ENCODE results near the gene OSBP2. TPM values are rescaled to one million over a fixed set of nuclear protein-coding genes. Genes with fewer than 3 reads are reported as not detected.

OSBP2 gene
- total and polyA plus RNA-seq, 2 experiments from 2014 or later: 2.1 to 2.9 TPM

- no peak overlapping the region for H2AFZ ChIP-seq
- no peaks in the 10 kb centered on the region for H3K9me2 ChIP-seq (ENCODE audit: insufficient read depth)
- H3K9me3 Mint-ChIP-seq: no peaks in the 10 kb centered on the region; the same call in 2 of the 3 replicates
- H3K4me1 ChIP-seq (ENCODE audit: insufficient read depth): peaks cover 7% of the 10 kb centered on the region
- no peak for TF ChIP-seq ZNF114 (CRISPR knock-in tag; IDR thresholded peaks at IDR 0.05)
- TF ChIP-seq EZH2 (IDR thresholded peaks at IDR 0.05; ENCODE audit: low read depth, unreplicated experiment): no peak
- TF ChIP-seq STAT1 (IDR thresholded peaks at IDR 0.05; ENCODE audit: unreplicated experiment): no peak
- TF ChIP-seq ETS1 (IDR thresholded peaks at IDR 0.05): no peak
- TF ChIP-seq, protein P1, sequence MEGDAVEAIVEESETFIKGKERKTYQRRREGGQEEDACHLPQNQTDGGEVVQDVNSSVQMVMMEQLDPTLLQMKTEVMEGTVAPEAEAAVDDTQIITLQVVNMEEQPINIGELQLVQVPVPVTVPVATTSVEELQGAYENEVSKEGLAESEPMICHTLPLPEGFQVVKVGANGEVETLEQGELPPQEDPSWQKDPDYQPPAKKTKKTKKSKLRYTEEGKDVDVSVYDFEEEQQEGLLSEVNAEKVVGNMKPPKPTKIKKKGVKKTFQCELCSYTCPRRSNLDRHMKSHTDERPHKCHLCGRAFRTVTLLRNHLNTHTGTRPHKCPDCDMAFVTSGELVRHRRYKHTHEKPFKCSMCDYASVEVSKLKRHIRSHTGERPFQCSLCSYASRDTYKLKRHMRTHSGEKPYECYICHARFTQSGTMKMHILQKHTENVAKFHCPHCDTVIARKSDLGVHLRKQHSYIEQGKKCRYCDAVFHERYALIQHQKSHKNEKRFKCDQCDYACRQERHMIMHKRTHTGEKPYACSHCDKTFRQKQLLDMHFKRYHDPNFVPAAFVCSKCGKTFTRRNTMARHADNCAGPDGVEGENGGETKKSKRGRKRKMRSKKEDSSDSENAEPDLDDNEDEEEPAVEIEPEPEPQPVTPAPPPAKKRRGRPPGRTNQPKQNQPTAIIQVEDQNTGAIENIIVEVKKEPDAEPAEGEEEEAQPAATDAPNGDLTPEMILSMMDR (conservative IDR thresholded peaks at IDR 0.05; ENCODE audit: low read depth in 2 of 2): no peak
- no peak for TF ChIP-seq CREB1 (CRISPR knock-in tag; IDR thresholded peaks at IDR 0.05; ENCODE audit: low read depth)
- TF ChIP-seq JUNB (IDR thresholded peaks at IDR 0.05; ENCODE audit: unreplicated experiment): no peak
- no peak overlapping the region for H3K4me3 ChIP-seq
- H3K27ac Mint-ChIP-seq: no peak overlapping the region
- ATAC-seq (no peak), DNase-seq (ENCODE audit: low spot score) (no peak)
- H3K27ac ChIP-seq (ENCODE audit: low read depth): no peak overlapping the region
- no peaks in the 10 kb centered on the region for H3K79me2 ChIP-seq (replicated peaks; ENCODE audit: insufficient read depth)
- H3K4me3 Mint-ChIP-seq: no peak overlapping the region
- H3K27me3 Mint-ChIP-seq (ENCODE audit: insufficient read depth, low read depth, poor library complexity): peaks cover 4% of the 10 kb centered on the region
- H3K4me2 ChIP-seq: no peak overlapping the region
- H3K36me3 Mint-ChIP-seq (ENCODE audit: low read depth): peaks cover 7% of the 10 kb centered on the region; the same call in 2 of the 3 replicates
- H3K27me3 ChIP-seq (ENCODE audit: insufficient read depth): peaks cover 5% of the 10 kb centered on the region; the same call in 1 of the 2 replicates
- H3K4me1 Mint-ChIP-seq: peaks cover 8% of the 10 kb centered on the region
- peaks cover 6% of the 10 kb centered on the region; the same call in 1 of the 2 replicates for H3F3A ChIP-seq (replicated peaks; ENCODE audit: low read depth)
- H4K20me1 ChIP-seq (replicated peaks; ENCODE audit: insufficient read depth): no peaks in the 10 kb centered on the region
- H3K36me3 ChIP-seq (ENCODE audit: insufficient read depth): no peaks in the 10 kb centered on the region
Observed at GRCh38 chr22:30662040-30662439, 32.6 kb upstream of the OSBP2 start.

GRCh38 chr22:30664798-30665197 lies 29.9 kb upstream of the OSBP2 start:
- H4K20me1 ChIP-seq (replicated peaks; ENCODE audit: insufficient read depth): no peaks in the 10 kb centered on the region
- peaks cover 20% of the 10 kb centered on the region for H3K27me3 ChIP-seq (ENCODE audit: insufficient read depth)
- no peaks in the 10 kb centered on the region for H3K36me3 ChIP-seq (ENCODE audit: insufficient read depth)
- H3K27ac ChIP-seq (ENCODE audit: low read depth): no peak overlapping the region
- H3K9me2 ChIP-seq (ENCODE audit: insufficient read depth): no peaks in the 10 kb centered on the region
- peaks cover 16% of the 10 kb centered on the region for H3K4me1 ChIP-seq (ENCODE audit: insufficient read depth)
- no peak overlapping the region for H3K4me3 Mint-ChIP-seq
- no peak overlapping the region for H3K27ac Mint-ChIP-seq
- no peak overlapping the region for H3K4me3 ChIP-seq
- peaks cover 3% of the 10 kb centered on the region; the same call in 1 of the 3 replicates for H3K9me3 Mint-ChIP-seq
- peaks cover 10% of the 10 kb centered on the region; the same call in 1 of the 2 replicates for H3F3A ChIP-seq (replicated peaks; ENCODE audit: low read depth)
- H2AFZ ChIP-seq: no peak overlapping the region
- peaks cover 14% of the 10 kb centered on the region for H3K27me3 Mint-ChIP-seq (ENCODE audit: insufficient read depth, low read depth, poor library complexity)
- H3K4me2 ChIP-seq: no peak overlapping the region
- no peaks in the 10 kb centered on the region for H3K79me2 ChIP-seq (replicated peaks; ENCODE audit: insufficient read depth)
- ATAC-seq (no peak), DNase-seq (ENCODE audit: low spot score) (no peak)
- peaks cover 15% of the 10 kb centered on the region for H3K4me1 Mint-ChIP-seq
- 0 out of 3 replicates have a peak, but pooled peaks cover under 1% of the 10 kb centered on the region for H3K36me3 Mint-ChIP-seq (ENCODE audit: low read depth)
- TF ChIP-seq CREB1 (CRISPR knock-in tag; IDR thresholded peaks at IDR 0.05; ENCODE audit: low read depth): no peak
- TF ChIP-seq, protein P1 (conservative IDR thresholded peaks at IDR 0.05; ENCODE audit: low read depth in 2 of 2): no peak
- no peak for TF ChIP-seq ZNF462 (CRISPR knock-in tag; IDR thresholded peaks at IDR 0.05)
- no peak for TF ChIP-seq STAT1 (IDR thresholded peaks at IDR 0.05; ENCODE audit: unreplicated experiment)
- TF ChIP-seq ZNF114 (CRISPR knock-in tag; IDR thresholded peaks at IDR 0.05): no peak
- TF ChIP-seq EZH2phosphoT487 (IDR thresholded peaks at IDR 0.05; ENCODE audit: unreplicated experiment): no peak
- TF ChIP-seq ZNF331 (CRISPR knock-in tag; IDR thresholded peaks at IDR 0.05; ENCODE audit: low read depth): no peak
- no peak for TF ChIP-seq JUNB (IDR thresholded peaks at IDR 0.05; ENCODE audit: unreplicated experiment)
